ENCODE results near the gene ADGRG2.

Gene ADGRG2

DNA sequence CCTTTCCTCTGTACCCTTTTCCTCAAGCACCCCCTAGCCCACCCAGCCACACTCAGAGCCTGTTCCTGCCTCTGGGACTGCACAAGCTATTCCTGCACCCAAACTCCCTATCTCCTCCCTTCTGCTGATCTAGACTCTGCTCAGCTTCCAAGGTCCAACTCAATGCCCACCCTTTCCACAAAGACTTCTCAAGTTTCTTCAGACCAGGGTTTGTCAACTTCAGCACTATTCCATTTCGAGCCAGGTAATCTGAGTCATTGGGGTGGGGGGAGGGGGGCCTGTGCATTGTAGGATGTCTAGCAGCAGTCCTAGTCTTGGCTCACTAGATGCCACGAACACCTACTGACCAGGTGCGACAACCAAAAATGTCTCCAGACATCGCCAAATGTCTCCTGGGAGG, 175.7 kb downstream of the ADGRG2 start:
- no peak for DNase-seq

DNA sequence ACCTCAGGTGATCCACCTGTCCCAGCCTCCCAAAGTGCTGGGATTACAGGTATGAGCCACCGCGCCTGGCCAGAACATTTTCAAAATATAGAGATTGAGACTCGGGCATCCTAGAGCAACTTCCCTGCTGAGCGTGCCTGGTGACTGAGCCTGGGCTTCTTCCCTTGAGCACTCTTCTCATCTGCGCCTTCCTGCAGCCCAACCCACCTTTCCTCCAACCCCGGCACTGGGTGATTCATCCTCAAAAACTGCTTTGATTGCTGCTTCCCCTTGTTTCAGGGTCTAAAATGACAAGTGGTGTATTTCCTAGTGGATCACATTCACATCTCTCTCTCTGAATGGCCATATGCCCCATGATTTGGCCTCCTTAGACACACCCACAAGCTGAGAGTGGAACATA, 176.1 kb downstream of the ADGRG2 start:
- DNase-seq, result no peak

DNA sequence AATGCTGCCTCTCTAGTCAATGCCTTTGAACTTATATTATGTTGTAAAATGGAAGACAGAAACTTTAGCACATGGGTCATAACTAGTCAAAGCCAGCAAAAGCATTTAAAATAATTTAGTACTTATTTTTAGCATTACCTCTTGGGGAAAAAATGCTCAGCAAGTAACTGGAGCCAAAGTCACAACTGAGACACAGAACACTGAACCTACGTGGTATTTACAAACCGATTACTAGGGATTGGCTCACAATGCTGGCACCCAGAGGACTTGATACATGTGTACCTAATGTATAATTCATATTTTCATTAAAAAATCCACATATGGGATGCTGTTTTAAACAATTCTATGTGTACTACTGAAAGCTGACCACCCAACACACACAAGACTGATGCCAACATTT, 176.8 kb downstream of the ADGRG2 start:
- no peak for DNase-seq

DNA sequence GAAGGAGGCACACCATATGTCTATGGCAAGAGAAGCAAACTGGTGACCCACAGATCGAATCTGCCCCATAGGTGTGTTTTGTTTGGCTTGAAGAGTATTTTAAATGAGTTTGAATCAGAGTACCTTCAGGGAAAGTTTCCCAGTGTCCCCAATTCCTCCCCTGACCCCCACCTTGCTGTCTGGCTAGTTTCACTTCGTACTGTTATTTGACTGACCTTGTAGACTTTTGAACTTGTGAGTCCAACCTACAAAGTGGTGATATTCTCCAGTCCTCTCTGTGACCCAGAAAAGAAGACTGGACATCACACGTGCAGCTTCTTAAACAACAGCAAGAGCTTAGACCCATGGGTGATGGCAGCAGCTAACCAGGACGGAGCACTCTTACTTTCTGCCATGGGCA, 177.8 kb downstream of the ADGRG2 start:
- no peak for DNase-seq

DNA sequence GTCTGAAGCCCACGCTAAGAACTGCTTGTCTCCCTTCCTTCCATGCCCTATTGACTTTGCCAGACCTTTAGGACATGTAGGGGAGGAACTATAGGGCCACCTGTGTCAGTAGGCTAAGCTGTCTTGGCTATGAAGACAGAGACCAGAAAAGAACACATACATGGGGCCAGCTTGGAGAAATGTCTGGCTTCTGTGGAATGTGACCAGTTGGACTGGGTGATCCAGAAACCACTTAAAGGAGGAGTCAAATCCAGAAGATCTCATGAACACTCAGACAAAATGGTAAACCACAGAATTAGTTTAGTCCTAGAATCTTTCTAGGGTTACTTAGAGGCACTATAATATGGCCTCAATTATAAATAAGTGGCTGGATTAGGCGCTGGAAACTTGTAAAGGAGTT, 180.4 kb downstream of the ADGRG2 start:
- DNase-seq, result no peak
